Breast epithelium (tissue), 4 donors: ENCODE measurements around the gene UBE2K. TPM values are rescaled to one million over a fixed set of nuclear protein-coding genes. Genes with fewer than 3 reads are reported as not detected.

ENCODE experiments used
- DNase-seq, 2 donors: peaks; one replicate each; pipeline ENCODE4 v3.0.0-alpha.2; 2019; ENCODE audit warnings: low spot score in 2 of 2
- H3K27ac ChIP-seq, 2 donors: fragments of 200-600 bp; sonication (generic) in 1 of 2; one replicate each; pipeline ENCODE4 v1.5.1; 2016 to 2019; ENCODE audit warnings: mild to moderate bottlenecking in 1 of 2
- H3K27me3 ChIP-seq, 2 donors: fragments of 200-600 bp; sonication (generic) in 1 of 2; one replicate each; pipeline versions ENCODE4 v1.5.1 to v1.6.0; 2017 to 2019; ENCODE audit warnings: control low read depth in 1 of 2, mild to moderate bottlenecking in 1 of 2
- H3K36me3 ChIP-seq: fragments of 200-600 bp; one replicate; pipeline ENCODE4 v1.5.1; 2019
- H3K4me1 ChIP-seq, 2 donors: fragments of 200-600 bp; sonication (generic); one replicate each; pipeline ENCODE4 v1.5.1; 2016 to 2019; ENCODE audit warnings: control low read depth in 1 of 2
- H3K4me3 ChIP-seq, 3 donors: fragments of 200-600 bp; sonication (generic); 1 replicate in 2 of 3; 2 replicates in 1 of 3; pipeline ENCODE4 v1.5.1; 2016 to 2019; ENCODE audit warnings: mild to moderate bottlenecking in 3 of 3, moderate library complexity in 2 of 3
- H3K9me3 ChIP-seq, 2 donors: fragments of 200-600 bp; sonication (generic) in 1 of 2; one replicate each; pipeline ENCODE4 v1.5.1; 2016 to 2019; ENCODE audit warnings: control low read depth in 1 of 2
- CTCF ChIP-seq, 3 donors: fragments of 450-650 bp; IDR thresholded peaks; one replicate each; pipeline ENCODE4 v1.5.1; 2016 to 2017; ENCODE audit warnings: antibody characterized with exemption in 3 of 3, mild to moderate bottlenecking in 3 of 3, moderate library complexity in 3 of 3
- POLR2A ChIP-seq: fragments of 450-650 bp; IDR thresholded peaks from one replicate; pipeline ENCODE4 v1.6.1; 2016; ENCODE audit warnings: antibody characterized with exemption, mild to moderate bottlenecking, moderate library complexity
- POLR2AphosphoS5 ChIP-seq, 3 donors: sonication (generic); formaldehyde crosslinking; IDR thresholded peaks; one replicate each; pipeline ENCODE4 v1.6.1; 2017; ENCODE audit warnings: antibody characterized with exemption in 3 of 3
- intact Hi-C: fragments of 100-400 bp; cut with DNase I; formaldehyde crosslinking; loops from one replicate; pipeline ENCODE4 v1.15.1; 2023; ENCODE audit warnings: low total_unique reads
- total RNA-seq, 3 donors: library from RNA; depleted of rRNA; stranded (reverse); fragments of >200 nt; gene quantifications; one replicate each; pipeline ENCODE4 v1.1.0, GENCODE V29; 2016

Gene UBE2K
- total RNA-seq, 3 donors from 2014 or later, result 28.5 to 31.0 (median 29.9) TPM

GRCh38 chr4:39706741-39707511 lies 9.0 kb downstream of the UBE2K start:
- TF ChIP-seq POLR2A (no peak), POLR2AphosphoS5 (IDR thresholded peaks at IDR 0.05) (no peak)
- no peaks in the 10 kb centered on the region for H3K9me3 ChIP-seq
- H3K27me3 ChIP-seq, result no peaks in the 10 kb centered on the region
- no peak overlapping the region for H3K4me3 ChIP-seq
- intact Hi-C loops, result no loop called here
- H3K4me1 ChIP-seq, result no peaks in the 10 kb centered on the region
- DNase-seq, result no peak
- H3K27ac ChIP-seq, result no peak overlapping the region
- H3K36me3 ChIP-seq, result no peaks in the 10 kb centered on the region

- no peak overlapping the region for H3K4me3 ChIP-seq
- no peaks in the 10 kb centered on the region for H3K27me3 ChIP-seq
- TF ChIP-seq POLR2A (no peak), CTCF (IDR thresholded peaks at IDR 0.05) (no peak), POLR2AphosphoS5 (IDR thresholded peaks at IDR 0.05) (no peak)
- no peaks in the 10 kb centered on the region for H3K9me3 ChIP-seq
- DNase-seq, result no peak
- intact Hi-C loops, result no loop called here
- no peaks in the 10 kb centered on the region for H3K4me1 ChIP-seq
- no peak overlapping the region for H3K27ac ChIP-seq
- H3K36me3 ChIP-seq, result no peaks in the 10 kb centered on the region
These were observed 12.4 kb downstream of the UBE2K start for GRCh38 chr4:39710098-39710896.

- no peak overlapping the region for H3K27ac ChIP-seq
- DNase-seq, result no peak
- H3K36me3 ChIP-seq, result no peaks in the 10 kb centered on the region
- intact Hi-C loops, result no loop called here
- no peak overlapping the region for H3K4me3 ChIP-seq
- no peaks in the 10 kb centered on the region for H3K4me1 ChIP-seq
- H3K9me3 ChIP-seq, result no peaks in the 10 kb centered on the region
- no peaks in the 10 kb centered on the region for H3K27me3 ChIP-seq
- no peak for TF ChIP-seq CTCF (IDR thresholded peaks at IDR 0.05)
- TF ChIP-seq POLR2A, result no peak
- no peak for TF ChIP-seq POLR2AphosphoS5 (IDR thresholded peaks at IDR 0.05)
These were observed 15.1 kb downstream of the UBE2K start for GRCh38 chr4:39712819-39713607.

- Histone ChIP-seq H3K27me3 (no peaks in the 10 kb centered on the region), H3K36me3 (no peaks in the 10 kb centered on the region), H3K4me1 (no peaks in the 10 kb centered on the region), H3K4me3 (no peak overlapping the region), H3K27ac (no peak overlapping the region), H3K9me3 (no peaks in the 10 kb centered on the region)
- DNase-seq, result no peak
- intact Hi-C loops, result no loop called here
- TF ChIP-seq CTCF (IDR thresholded peaks at IDR 0.05) (no peak), POLR2AphosphoS5 (IDR thresholded peaks at IDR 0.05) (no peak), POLR2A (no peak)
These were observed 15.8 kb downstream of the UBE2K start for GRCh38 chr4:39713691-39714090.

GRCh38 chr4:39714166-39714565 lies 16.2 kb downstream of the UBE2K start:
- H3K27me3 ChIP-seq, result no peaks in the 10 kb centered on the region
- no peaks in the 10 kb centered on the region for H3K9me3 ChIP-seq
- H3K27ac ChIP-seq, result no peak overlapping the region
- intact Hi-C loops, result no loop called here
- no peaks in the 10 kb centered on the region for H3K36me3 ChIP-seq
- H3K4me1 ChIP-seq, result no peaks in the 10 kb centered on the region
- no peak for TF ChIP-seq POLR2A
- no peak for TF ChIP-seq CTCF (IDR thresholded peaks at IDR 0.05)
- TF ChIP-seq POLR2AphosphoS5 (IDR thresholded peaks at IDR 0.05), result no peak
- no peak overlapping the region for H3K4me3 ChIP-seq
- no peak for DNase-seq
